GM18502 (cell line): ENCODE data around the gene MYBPC2.

Experiments used
- ATAC-seq: cut with Tn5 transposase; IDR thresholded peaks from one replicate; pipeline ENCODE4 v1.9.1; 2021; ENCODE audit warnings: mild to moderate bottlenecking; ENCODE audit not compliant: unreplicated experiment, poor library complexity

MYBPC2 gene

GRCh38 chr19:50406829-50407228 lies 25.9 kb upstream of the MYBPC2 start:
- no peak for ATAC-seq

- ATAC-seq = no peak
These were observed 23.3 kb upstream of the MYBPC2 start for GRCh38 chr19:50409347-50409746.

- ATAC-seq = no peak
These were observed 22.6 kb upstream of the MYBPC2 start for GRCh38 chr19:50410109-50410508.

- no peak for ATAC-seq
These were observed 20.3 kb upstream of the MYBPC2 start for GRCh38 chr19:50412419-50412818.

- ATAC-seq = no peak
These were observed 19.6 kb upstream of the MYBPC2 start for GRCh38 chr19:50413096-50413495.

- no peak for ATAC-seq
These were observed 19.2 kb upstream of the MYBPC2 start for GRCh38 chr19:50413531-50413930.

- peak; percentile 42 for ATAC-seq
These were observed 17.6 kb upstream of the MYBPC2 start for GRCh38 chr19:50414864-50415660.

GRCh38 chr19:50415661-50416033 lies 17.0 kb upstream of the MYBPC2 start:
- ATAC-seq = peak; percentile 56

GRCh38 chr19:50416034-50416977 lies 16.4 kb upstream of the MYBPC2 start:
- no peak for ATAC-seq

GRCh38 chr19:50417111-50418081 lies 15.3 kb upstream of the MYBPC2 start:
- no peak for ATAC-seq

- ATAC-seq = no peak
These were observed 14.3 kb upstream of the MYBPC2 start, which contains the start of gene SPIB for GRCh38 chr19:50418176-50419021. TSS of gene SPIB (plus strand) at chr19:50418938. CDS start at chr19:50418963, 25 bp downstream.

- no peak for ATAC-seq
These were observed 13.6 kb upstream of the MYBPC2 start for GRCh38 chr19:50419022-50419579.

- ATAC-seq = no peak
These were observed 13.1 kb upstream of the MYBPC2 start for GRCh38 chr19:50419580-50420035.

GRCh38 chr19:50420127-50420526 lies 12.6 kb upstream of the MYBPC2 start:
- ATAC-seq = no peak

GRCh38 chr19:50420808-50421207 lies 11.9 kb upstream of the MYBPC2 start:
- no peak for ATAC-seq

- ATAC-seq = no peak
These were observed 10.1 kb upstream of the MYBPC2 start for GRCh38 chr19:50422397-50423278.

GRCh38 chr19:50423279-50424113 lies 9.2 kb upstream of the MYBPC2 start:
- ATAC-seq = no peak
